Loucy (cell line): ENCODE measurements around the gene RNASEH2C.

Experiments used
- EZH2phosphoT487 ChIP-seq: fragments of 200-600 bp; IDR thresholded peaks from 2 replicates; pipeline ENCODE4 v1.6.1; 2018; ENCODE audit warnings: antibody characterized with exemption, mild to moderate bottlenecking, moderate library complexity, borderline replicate concordance
- TF ChIP-seq, protein P1 (sequence below): fragments of 200-600 bp; sonication (generic); conservative IDR thresholded peaks from 2 replicates; pipeline ENCODE4 v1.5.1; 2014; ENCODE audit warnings: mild to moderate bottlenecking, antibody characterized with exemption, low read length

DNA sequence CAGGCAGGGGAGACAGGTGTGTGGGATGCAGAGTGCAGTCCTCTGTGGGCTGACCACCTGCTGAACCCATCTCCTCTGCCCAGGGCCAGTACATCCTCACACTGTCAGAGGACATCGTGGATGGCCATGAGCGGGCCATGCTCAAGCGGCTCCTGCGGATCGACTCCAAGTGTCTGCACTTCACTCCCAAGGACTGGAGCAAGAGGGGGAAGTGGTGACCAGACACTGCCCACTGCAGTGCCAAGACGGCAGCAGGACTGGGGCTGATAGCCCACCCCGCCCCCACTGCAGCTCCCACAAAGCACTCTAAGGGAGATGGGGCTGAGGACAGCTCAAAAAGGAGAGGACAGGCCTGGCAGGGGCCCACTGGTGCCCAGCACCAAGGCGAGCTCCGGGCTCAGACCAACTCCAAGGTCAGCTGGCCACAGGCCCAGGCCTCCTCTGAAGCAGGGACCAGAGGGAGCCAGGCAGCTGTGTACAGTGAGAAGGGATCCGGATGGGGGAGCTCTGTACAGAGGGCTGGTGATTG lies 1.6 kb downstream of the RNASEH2C start:
- TF ChIP-seq, protein P1, sequence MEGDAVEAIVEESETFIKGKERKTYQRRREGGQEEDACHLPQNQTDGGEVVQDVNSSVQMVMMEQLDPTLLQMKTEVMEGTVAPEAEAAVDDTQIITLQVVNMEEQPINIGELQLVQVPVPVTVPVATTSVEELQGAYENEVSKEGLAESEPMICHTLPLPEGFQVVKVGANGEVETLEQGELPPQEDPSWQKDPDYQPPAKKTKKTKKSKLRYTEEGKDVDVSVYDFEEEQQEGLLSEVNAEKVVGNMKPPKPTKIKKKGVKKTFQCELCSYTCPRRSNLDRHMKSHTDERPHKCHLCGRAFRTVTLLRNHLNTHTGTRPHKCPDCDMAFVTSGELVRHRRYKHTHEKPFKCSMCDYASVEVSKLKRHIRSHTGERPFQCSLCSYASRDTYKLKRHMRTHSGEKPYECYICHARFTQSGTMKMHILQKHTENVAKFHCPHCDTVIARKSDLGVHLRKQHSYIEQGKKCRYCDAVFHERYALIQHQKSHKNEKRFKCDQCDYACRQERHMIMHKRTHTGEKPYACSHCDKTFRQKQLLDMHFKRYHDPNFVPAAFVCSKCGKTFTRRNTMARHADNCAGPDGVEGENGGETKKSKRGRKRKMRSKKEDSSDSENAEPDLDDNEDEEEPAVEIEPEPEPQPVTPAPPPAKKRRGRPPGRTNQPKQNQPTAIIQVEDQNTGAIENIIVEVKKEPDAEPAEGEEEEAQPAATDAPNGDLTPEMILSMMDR = no peak
- no peak for TF ChIP-seq EZH2phosphoT487
